ENCODE data around the gene CALR. TPM values are rescaled to one million over a fixed set of nuclear protein-coding genes. Genes with fewer than 3 reads are reported as not detected.
"Not testable (repeated sequence)": the region's sequence is repeated elsewhere in the genome, so short reads cannot be mapped to it uniquely, and the experiment has no call there.

Gene CALR
- total RNA-seq, 6 donors from 2014 or later, result 171 to 1,351 (median 423) TPM

GRCh38 chr19:12973236-12973635 lies 34.8 kb downstream of the CALR start:
- Histone ChIP-seq H3K36me3 (no peaks in the 10 kb centered on the region), H3K27ac (no peak overlapping the region), H3K4me3 (no peak overlapping the region), H3K27me3 (no peaks in the 10 kb centered on the region), H3K9me3 (no peaks in the 10 kb centered on the region), H3K4me1 (peaks cover 0 to 3% (median 0%) of the 10 kb centered on the region in 4 donors)
- DNase-seq (no peak), ATAC-seq (ENCODE audit: low FRiP score in 2 of 2) (no peak)
- TF ChIP-seq POLR2AphosphoS5 (IDR thresholded peaks at IDR 0.05) (no peak), POLR2A (IDR thresholded peaks at IDR 0.05) (no peak), EP300 (IDR thresholded peaks at IDR 0.05) (no peak), CTCF (IDR thresholded peaks at IDR 0.05) (no peak)
- WGBS, 2 donors, result 87 to 89% methylated on average over 16 of the region's 16 CpGs

GRCh38 chr19:12974301-12975220 lies 36.2 kb downstream of the CALR start:
- TF ChIP-seq CTCF (IDR thresholded peaks at IDR 0.05) (no peak), EP300 (IDR thresholded peaks at IDR 0.05) (no peak), POLR2A (IDR thresholded peaks at IDR 0.05) (no peak), POLR2AphosphoS5 (IDR thresholded peaks at IDR 0.05) (no peak)
- WGBS, 2 donors, result 61 to 71% methylated on average over 8 to 15 of the region's 19 CpGs
- Histone ChIP-seq H3K36me3 (no peaks in the 10 kb centered on the region), H3K4me3 (no peak overlapping the region), H3K27ac (no peak overlapping the region), H3K9me3 (no peaks in the 10 kb centered on the region), H3K27me3 (no peaks in the 10 kb centered on the region), H3K4me1 (peaks cover 0 to 3% (median 0%) of the 10 kb centered on the region in 4 donors)
- ATAC-seq (ENCODE audit: low FRiP score in 2 of 2) (no peak), DNase-seq (peak in 1 of 2 donors; percentile 84)

- TF ChIP-seq EP300 (IDR thresholded peaks at IDR 0.05) (no peak), POLR2A (IDR thresholded peaks at IDR 0.05) (no peak), POLR2AphosphoS5 (IDR thresholded peaks at IDR 0.05) (no peak), CTCF (IDR thresholded peaks at IDR 0.05) (no peak)
- Histone ChIP-seq H3K4me1 (peaks cover 0 to 3% (median 0%) of the 10 kb centered on the region in 4 donors), H3K36me3 (no peaks in the 10 kb centered on the region), H3K27me3 (no peaks in the 10 kb centered on the region), H3K9me3 (no peaks in the 10 kb centered on the region), H3K4me3 (no peak overlapping the region), H3K27ac (no peak overlapping the region)
- 70% methylated on average over 14 of the region's 17 CpGs; no CpG with 5 or more reads in 1 of the 2 donors for WGBS, 2 donors
- ATAC-seq (ENCODE audit: low FRiP score in 2 of 2) (no peak), DNase-seq (no peak)
Observed at GRCh38 chr19:12975221-12975741, 36.9 kb downstream of the CALR start.

- 83% methylated on average over 6 to 7 of the region's 7 CpGs for WGBS, 2 donors
- not testable (repeated sequence) for DNase-seq; ATAC-seq (ENCODE audit: low FRiP score in 2 of 2); H3K4me1 ChIP-seq; H3K36me3 ChIP-seq; H3K27ac ChIP-seq; H3K4me3 ChIP-seq; H3K27me3 ChIP-seq; H3K9me3 ChIP-seq
Observed at GRCh38 chr19:12976109-12976508, 37.7 kb downstream of the CALR start.

DNA sequence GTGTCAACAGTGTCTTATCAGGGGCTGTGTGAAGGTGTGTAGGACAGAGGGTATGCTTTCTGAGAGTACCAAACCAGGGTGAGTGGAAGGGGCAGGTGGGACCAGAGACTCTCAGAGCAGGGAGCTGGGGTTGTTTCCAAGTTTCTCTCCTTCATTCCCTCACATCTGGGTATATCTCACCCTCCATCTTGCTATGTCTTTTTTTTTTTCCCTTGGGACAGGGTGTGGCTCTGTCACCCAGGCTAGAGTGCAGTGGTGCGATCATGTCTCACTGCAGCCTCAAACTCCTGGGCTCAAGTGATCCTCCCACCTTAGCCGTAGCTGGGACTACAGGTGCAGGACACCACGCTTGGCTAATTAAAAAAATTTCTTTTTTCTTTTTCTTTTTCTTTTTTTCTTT lies 41.6 kb downstream of the CALR start:
- Histone ChIP-seq H3K27ac (no peak overlapping the region), H3K36me3 (no peaks in the 10 kb centered on the region), H3K9me3 (no peaks in the 10 kb centered on the region), H3K4me1 (peaks cover 10 to 20% (median 18%) of the 10 kb centered on the region in 4 donors), H3K4me3 (no peak overlapping the region), H3K27me3 (no peaks in the 10 kb centered on the region)
- 91 to 92% methylated on average over 3 of the region's 3 CpGs for WGBS, 2 donors
- TF ChIP-seq EP300 (IDR thresholded peaks at IDR 0.05), result no peak
- no peak for DNase-seq
- no peak for ATAC-seq (ENCODE audit: low FRiP score in 2 of 2)

Measured in upper lobe of left lung (tissue), 6 donors.